HG03280 (cell line): ENCODE results near the gene C7orf57.
"Not testable (repeated sequence)": the region's sequence is repeated elsewhere in the genome, so short reads cannot be mapped to it uniquely, and the experiment has no call there.

Experiments
- ATAC-seq: cut with Tn5 transposase; IDR thresholded peaks from one replicate; pipeline ENCODE4 v1.9.1; 2021; ENCODE audit warnings: mild to moderate bottlenecking, moderate library complexity; ENCODE audit not compliant: unreplicated experiment

C7orf57 gene

GRCh38 chr7:48035301-48035966 is at the start of gene C7orf57:
C7orf57 (plus strand) TSS chr7:48035543; CDS start chr7:48036309, 766 bp downstream.
- peak; percentile 98 for ATAC-seq

- no peak for ATAC-seq
Measured at GRCh38 chr7:47988496-47989386, 46.6 kb upstream of the C7orf57 start.

DNA sequence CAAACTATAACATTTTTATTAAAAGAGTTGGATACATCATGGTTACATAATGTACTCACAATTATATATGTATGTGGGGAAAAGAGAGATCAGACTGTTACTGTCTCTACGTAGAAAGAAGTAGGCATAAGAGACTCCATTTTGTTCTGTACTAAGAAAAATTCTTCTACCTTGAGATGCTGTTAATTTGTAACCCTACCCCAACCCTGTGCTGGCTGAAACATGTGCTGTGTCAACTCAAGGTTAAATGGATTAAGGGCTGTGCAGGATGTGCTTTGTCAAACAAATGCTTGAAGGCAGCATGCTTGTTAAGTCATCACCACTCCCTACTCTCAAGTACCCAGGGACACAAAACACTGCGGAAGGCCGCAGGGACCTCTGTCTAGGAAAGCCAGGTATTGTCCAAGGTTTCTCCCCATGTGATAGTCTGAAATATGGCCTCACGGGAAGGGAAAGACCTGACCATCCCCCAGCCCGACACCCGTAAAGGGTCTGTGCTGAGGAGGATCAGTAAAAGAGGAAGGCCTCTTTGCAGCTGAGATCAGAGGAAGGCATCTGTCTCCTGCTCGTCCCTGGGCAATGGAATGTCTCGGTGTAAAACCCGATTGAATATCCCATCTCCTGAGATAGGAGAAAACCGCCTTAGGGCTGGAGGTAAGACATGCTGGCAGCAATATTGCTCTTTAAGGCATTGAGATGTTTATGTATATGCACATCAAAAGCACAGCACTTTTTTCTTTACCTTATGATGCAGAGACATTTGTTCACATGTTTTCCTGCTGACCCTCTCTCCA is 45.5 kb upstream of the C7orf57 start:
- not testable (repeated sequence) for ATAC-seq

GRCh38 chr7:47990592-47990991 is 44.8 kb upstream of the C7orf57 start:
- no peak for ATAC-seq

DNA sequence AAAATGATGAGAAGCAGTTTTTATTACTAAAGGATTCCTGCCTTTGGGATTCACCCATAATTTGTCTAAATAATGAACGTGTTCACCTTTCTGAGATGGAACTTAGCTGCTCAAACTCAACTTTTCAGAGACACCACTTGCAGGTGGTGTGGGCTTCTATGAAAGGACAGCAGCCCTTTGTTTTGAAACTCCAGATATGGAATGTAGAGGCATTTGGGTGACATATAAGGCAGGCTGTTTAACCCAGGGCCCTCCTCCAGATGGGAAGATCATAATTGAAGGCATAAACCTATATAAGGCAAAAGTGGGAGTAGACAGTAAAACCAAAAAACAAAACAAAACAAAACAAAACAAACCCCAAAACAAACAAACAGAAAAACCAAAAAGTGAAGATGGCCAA is 44.1 kb upstream of the C7orf57 start:
- no peak for ATAC-seq

DNA sequence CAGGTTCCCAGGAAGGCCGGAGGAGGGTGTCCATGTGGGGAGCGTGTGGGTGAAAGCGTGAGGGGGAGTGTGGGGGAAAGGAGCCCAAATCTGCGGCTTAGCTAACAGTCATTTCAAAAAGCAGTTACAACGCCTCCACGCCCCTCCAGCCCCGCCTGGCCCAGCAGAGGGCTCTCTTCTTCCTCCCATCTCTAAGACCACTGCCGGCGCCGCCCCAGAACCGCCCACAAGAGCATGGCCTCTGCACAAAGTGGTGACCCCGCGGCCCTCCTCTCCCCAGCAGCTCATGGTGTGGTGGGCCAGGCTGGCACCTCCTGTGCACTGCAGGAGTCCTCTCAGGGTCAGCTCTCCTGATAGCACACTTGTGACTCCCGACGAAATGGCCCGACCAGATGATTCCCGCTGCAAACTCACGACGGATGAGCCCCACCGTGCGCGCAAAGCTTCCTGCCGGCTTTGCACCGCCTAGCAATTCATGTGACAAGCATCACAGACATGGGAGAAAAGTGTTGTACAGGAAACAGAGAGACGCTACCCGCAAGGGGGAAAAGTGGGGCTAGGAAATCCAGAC is 43.5 kb upstream of the C7orf57 start:
- peak; percentile 99 for ATAC-seq

- no peak for ATAC-seq
Measured at GRCh38 chr7:47992446-47992845, 42.9 kb upstream of the C7orf57 start.

DNA sequence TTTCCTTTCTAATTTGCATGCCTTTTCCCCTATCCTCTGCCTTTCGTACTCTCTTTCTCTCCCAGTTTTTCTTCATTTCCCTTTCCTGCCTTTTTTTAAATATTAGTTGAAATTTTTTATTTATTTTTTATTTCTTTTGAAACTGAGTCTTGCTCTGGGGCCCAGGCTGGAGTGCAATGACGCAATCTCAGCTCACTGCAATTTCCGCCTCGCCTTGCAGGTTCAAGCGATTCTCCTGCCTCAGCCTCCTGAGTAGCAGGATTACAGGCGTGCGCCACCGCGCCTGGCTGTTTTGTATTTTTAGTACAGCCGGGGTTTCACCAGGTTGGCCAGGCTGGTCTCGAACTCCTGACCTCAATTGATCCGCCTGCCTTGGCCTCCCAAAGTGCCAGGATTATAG is 35.9 kb upstream of the C7orf57 start:
- ATAC-seq: no peak

DNA sequence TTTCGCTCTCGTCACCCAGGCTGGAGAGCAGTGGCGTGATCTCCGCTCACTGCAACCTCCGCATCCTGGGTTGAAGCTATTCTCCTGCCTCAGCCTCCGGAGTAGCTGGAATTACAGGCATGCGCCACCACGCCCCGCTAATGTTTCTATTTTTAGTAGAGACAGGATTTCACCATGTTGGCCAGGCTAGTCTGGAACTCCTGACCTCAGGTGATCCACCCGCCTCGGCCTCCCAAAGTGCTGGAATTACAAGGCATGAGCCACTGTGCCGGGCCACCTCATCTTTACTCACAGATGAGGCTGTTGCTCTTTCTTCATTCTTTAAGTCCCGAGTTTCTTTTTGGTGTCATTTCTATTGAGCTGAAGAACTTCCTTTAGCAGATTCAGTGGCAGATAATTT is 35.2 kb upstream of the C7orf57 start:
- not testable (repeated sequence) for ATAC-seq

- no peak for ATAC-seq
Measured at GRCh38 chr7:48004032-48004431, 31.3 kb upstream of the C7orf57 start.

DNA sequence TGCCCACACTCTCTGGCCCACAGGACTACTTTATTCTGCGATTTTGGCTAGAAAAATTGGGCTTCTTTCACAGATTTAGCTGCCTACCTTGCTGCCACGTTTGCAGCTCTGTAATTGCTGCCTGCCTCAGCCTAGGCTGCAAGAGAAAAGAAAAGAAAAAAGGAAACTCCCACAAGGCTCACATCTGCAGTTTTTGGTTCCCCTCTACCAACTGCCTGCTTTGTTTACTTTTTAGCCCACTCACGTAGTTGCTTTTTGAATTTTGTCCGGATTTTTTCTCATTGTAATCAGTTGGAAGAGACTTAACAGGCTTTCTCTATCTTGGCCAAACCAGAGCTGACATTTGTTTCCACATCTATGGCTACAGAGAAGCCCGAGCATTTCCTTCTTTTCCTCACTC is 30.7 kb upstream of the C7orf57 start:
- ATAC-seq: peak; percentile 68

DNA sequence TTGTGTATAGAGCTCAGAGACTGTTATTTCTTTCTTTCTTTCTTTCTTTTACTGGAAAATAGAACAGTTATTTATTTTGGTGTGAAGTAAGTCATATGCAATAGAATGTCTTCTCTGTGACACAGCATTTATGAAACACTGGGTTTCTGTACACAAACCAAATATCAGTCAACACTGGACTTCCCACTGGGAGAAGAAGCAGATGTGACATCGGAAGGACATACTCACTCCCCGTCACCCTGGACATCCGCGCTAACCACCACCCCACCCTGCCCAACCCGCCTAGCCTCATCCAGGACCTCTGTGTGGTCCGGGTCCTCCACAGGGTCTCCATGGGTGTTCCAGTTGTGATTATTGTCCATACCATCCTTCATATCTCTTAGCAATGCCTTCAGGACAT is 28.5 kb upstream of the C7orf57 start:
- ATAC-seq: no peak

DNA sequence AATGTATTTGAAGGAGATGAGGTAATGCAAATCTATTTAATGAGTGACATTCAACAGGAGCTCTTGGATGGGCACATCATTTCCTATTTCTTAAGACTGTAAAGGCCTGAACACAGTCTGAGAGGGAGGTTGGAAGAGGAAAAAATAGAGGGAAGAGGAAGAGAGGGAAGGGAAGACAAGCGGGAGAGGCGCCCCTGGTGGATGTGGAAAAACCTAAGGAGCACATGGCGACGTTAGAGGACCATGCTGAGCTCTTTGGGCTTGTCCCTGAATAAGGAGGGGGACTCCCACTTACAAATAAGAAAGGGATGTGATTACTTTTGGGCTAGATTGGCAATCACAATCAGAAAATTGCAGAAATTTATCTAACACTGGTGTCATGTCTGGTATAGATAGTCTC is 26.1 kb upstream of the C7orf57 start:
- ATAC-seq: no peak

DNA sequence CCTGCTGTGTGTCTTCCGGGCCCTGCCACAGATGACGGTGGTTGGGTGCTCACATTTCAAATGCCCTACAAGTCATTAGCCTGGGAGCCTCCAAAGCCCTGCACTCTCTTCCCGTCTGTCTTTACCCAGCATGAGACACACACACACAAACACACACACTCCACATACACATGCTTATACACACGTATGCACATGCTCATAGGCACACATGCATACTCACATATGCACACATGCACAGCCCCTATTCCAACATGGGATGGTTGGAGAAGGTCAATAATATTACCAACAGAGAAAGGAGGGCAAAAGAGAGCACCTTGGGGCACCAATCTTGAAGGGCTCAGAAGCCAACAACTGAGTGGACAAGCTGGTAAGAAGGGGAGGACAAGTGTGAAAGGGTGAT is 25.4 kb upstream of the C7orf57 start:
- no peak for ATAC-seq

DNA sequence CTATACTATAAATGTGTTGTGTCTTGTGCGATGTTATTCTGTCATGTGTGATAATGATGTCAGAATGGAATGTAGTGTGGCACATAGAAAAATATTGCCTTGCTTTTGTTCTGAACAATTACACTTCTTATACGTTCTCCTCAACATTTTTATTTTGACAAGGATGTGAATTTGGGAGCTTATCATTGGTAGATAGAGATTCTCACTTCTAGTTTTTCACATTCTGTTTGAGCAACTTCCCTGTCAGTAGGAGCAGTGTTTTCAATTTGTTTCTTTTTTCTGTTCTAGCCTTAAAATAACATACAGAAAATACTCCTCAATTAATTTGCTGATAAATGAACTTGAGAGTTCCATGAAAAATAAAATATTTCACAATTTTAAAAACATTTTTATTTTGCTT is 24.0 kb upstream of the C7orf57 start:
- no peak for ATAC-seq

DNA sequence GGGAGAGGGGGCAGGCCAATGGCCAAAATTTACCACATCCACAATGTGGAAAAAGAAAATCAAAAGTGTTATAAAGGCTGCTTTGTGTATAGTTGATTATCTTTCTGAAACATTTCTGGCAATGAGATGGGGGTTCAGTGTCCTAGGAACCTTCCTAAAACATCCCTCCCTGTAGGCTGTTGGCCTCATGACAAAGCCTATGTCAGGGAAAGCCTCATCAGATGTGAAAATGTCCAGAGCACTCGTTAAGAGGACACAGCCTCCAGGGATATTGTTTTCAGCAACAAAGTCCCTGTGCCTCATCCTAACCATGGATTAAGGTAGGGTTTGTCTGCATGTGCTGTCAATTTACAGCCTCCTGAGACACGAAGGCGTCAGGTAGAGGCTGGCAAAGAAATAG is 23.4 kb upstream of the C7orf57 start:
- no peak for ATAC-seq

GRCh38 chr7:48016641-48017040 is 18.7 kb upstream of the C7orf57 start:
- ATAC-seq: no peak

GRCh38 chr7:48017674-48018073 is 17.7 kb upstream of the C7orf57 start:
- ATAC-seq: no peak

DNA sequence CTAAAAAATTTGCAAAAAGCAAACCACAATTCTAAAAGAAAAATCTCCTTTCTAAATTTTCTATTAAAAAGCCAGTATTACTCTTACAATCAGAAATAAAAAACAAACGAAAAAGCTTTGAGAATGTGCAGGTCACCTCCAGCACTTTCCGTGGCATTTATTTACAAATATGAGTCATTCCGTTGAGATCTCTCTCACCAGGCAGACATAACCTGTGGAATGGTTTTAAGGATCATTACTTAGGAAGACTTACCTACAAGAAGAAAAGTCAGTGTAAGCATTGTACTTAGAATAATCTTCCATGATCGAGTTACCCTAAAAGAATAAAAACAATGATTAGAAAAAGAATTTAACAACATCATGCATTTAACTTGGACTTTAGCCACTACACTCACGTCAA is 9.7 kb upstream of the C7orf57 start:
- ATAC-seq: no peak

DNA sequence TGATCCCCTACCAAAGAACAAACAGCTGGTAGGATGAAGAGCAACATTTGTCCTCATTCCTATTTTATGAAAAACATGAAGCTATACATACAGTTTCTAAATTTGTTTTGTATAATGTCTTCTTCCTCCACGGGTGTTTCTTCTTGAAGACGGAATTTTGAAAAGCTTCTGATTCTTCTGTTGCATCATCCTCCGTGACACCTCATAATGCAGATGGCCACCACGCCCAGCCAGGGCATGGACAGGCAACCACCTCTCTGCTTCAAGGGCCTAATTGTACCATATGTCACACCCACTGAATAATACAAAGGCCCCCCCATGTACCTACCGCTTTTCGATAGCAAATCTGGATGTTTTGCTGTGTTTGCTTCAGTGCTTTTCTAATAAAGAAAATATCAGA is 6.4 kb upstream of the C7orf57 start, which contains the start of gene SUN3:
Gene SUN3 (minus strand): TSS at position 170 of the 400 bp plus-strand sequence. CDS start 169 bp downstream, at position 1.
- no peak for ATAC-seq

- ATAC-seq: no peak
Measured at GRCh38 chr7:48031111-48031510, 4.2 kb upstream of the C7orf57 start.
